GM08714 (cell line): ENCODE data around the gene CLEC18A.

Experiments used
- H3K4me3 ChIP-seq: fragments of 200-500 bp; sonication (Bioruptor generic); 2 replicates; pipeline ENCODE4 v1.5.1; 2014; ENCODE audit warnings: mild to moderate bottlenecking, low read length, inconsistent platforms
- ZNF274 ChIP-seq: IDR thresholded peaks from 2 replicates; pipeline ENCODE4 v1.6.1; 2012; ENCODE audit warnings: mild to moderate bottlenecking, low read depth, low read length

The CLEC18A gene

DNA sequence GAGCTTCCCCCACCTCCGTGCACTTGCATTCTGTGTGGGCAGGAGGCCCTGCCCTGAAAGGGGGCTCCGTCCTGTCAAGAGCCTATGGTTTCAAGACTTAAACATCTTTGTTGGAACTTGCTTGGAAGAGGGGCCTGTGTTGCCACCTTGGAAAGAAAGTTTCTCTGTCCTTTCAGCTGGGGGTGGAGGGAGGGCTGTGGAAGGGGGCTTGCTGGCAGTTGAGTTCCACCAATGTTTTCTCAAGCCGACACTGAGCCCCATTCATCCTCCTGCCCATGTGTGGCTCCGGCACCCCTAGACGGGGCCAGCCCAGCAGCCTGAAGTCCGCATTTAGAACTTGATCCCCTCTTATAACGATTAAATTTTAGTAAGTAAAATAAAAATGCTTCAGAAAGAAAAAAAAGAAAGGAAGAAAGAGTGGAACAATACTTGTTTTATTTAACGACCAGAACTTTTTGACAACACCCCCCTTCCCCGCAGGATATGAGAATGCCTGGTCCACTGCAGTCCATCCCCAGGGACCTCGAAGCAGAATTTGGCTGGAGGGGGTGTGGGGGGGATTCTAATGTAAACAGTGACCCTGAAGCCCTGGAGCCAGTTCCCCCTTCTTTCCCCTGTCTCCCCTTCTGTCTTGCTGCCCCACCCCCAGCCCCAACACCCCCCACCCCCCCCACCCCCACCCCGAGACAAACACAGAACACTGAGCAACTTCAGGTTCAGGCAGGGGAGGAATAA lies 26.9 kb upstream of the CLEC18A start:
- TF ChIP-seq ZNF274: no peak
- no peak overlapping the region for H3K4me3 ChIP-seq

DNA sequence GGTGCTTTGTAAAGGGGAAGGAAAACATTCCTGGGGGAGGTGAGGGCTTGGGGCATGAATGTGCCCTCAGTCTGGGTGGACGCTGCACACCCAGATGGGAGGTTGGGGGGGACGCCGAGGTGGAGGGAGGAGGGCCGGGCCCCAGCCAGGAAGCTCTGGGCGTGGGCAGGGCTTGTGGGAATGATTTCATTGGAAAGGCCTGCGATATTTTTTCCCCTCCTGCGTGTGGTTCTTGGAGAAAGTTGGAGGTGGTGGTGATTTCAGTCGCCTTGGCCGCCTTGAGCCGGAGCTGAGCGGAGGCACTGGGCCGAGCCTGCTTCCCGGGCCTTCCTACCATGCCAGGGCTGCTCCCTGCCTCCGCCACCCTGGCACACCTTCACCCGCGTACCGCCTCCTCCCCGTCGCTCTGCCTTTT lies 26.4 kb upstream of the CLEC18A start:
- no peak overlapping the region for H3K4me3 ChIP-seq
- no peak for TF ChIP-seq ZNF274

DNA sequence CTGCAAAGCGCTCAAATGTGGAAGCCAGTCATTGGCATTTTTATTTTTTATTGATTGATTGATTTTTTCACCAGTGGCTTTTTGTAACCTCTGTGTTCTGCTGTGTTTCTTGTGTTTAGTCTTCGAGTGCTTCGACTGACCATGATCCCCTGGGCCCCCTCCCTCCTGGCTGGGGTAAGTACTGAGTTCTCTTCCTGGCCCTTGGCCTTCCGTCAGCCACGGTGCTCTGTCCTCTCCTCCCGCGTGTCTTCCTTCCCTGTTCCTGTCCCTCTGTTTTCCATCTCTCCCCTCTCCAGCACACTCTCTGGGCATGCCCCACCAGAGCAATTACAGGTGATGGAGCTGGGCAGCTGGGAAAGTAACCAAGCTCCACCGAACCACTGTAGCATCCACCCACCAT lies 25.8 kb upstream of the CLEC18A start:
- no peak for TF ChIP-seq ZNF274
- no peak overlapping the region for H3K4me3 ChIP-seq

DNA sequence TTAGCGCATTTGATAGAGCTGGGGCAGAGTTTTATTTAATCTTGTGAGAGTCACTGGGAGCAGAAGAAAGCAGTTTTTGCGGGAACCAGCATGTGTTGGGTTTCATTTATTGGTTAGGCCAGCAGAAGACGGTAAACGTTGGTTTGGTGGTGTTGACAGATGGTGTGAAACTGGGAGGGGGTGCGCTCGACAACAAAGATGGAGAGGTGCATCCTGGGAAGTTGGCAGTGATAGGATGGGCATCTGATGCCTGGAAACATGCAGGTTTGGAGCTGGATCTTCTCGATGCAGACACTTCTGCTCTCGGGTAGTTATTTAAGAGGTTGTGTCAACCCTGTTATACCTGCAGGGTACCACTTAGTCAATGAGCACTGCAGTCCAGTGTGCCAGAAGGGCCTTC lies 24.9 kb upstream of the CLEC18A start:
- no peak overlapping the region for H3K4me3 ChIP-seq
- TF ChIP-seq ZNF274: no peak

DNA sequence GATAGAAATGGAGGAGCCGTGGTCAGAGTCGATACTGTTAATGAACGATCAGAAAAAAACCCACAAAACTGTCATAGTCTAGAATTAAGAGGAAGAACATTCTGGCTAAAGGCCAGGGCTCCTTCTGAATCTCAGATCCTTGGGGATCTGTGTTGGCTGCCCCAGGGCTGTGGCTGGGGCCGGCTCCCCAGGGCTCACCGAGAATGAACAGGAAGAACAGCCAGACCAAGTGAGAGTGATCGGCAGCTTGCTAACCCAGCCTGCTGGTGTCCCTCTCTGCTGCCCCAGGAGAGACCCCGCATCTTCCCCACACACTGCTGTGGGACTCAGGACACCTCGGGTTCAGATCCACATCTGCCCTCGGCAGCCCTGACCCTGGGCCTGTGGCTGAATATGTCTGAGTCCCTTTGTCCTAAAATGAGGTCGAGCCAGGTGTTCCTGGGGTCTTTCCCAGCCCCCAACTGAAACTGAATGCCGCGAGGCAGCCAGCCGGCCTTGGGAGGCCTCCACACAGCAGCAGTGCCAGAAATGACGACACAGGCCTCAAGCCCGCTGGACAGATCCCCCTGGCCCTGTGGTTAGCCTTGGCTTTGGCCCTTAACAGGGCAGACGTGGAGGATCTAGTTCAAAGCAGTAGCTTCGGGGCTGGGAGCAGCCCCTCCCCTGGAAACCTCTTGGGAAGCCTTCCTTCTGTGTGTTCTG lies 23.9 kb upstream of the CLEC18A start:
- TF ChIP-seq ZNF274: no peak
- no peak overlapping the region for H3K4me3 ChIP-seq

DNA sequence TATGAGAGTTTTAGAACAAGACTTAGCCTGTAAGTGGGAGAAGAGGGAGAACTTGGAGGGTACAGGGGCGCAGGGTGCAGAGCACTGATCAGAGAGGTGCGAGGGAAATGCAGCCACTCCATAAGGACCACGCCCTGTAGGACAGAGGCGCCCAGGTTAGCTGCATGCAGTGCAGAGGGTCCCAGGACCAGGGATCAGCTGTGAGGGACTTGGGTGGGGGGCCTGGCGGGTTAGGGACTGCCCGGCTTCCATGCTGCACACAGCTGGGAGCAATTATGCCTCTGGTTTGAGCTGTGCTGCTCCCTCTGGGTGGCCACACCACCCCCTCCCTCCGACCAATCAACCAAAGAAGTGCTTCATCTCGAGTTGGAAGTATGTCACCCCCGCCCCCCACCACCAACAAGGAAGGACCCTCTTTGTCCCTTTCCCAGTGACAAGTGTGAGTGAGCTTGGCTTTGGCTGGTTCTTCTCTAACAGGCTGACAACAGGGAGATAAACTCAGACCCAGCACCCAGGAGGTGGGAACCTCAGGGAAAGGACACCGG lies 22.2 kb upstream of the CLEC18A start:
- no peak overlapping the region for H3K4me3 ChIP-seq
- no peak for TF ChIP-seq ZNF274

DNA sequence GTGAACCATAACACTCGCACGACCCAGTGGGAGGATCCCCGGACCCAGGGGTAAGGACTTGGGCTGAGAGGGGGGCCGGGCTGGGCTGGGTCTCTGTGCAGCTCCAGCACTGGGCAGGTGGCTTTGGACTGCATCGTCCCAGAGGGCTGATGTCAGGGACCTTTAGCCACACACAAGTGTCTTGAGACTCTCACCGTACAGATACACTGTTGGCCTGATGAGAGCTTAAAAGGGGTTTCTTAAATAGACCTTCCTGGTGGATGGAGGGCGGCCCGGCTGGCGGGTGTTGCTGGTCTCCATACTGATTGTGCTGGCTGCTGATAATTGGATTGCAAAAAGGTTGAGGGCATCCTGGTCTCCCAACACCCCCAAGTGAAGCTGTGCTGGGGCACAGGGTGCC lies 21.7 kb upstream of the CLEC18A start:
- TF ChIP-seq ZNF274: no peak

DNA sequence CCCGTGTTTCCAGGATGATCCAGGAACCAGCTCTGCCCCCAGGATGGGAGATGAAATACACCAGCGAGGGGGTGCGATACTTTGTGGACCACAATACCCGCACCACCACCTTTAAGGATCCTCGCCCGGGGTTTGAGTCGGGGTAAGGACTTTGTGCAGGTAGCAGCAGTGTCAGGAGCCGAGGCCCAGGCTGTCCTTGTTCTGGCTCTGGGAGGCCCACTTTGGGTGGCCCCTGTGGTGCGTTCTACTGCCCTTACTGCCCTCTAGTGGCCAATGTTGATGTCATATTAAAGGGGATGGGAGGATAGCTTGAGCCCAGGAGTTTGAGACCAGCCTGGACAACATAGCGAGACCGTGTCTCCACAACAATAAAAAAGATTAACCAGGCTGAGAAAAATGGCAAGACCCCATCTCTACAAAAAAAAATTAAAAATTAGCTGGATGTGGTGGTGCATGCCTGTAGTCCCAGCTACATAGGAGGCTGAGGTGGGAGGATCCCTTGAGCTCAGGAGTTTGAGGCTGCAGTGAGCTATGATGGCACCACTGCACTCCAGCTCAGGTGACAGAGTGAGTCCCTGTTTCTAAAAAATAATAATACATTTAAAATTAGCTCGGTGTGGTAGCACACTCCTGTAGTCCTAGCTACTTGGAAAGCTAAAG lies 20.9 kb upstream of the CLEC18A start:
- no peak overlapping the region for H3K4me3 ChIP-seq
- TF ChIP-seq ZNF274: no peak

More for the DNA sequence above, 21.7 kb upstream of the CLEC18A start:
- H3K4me3 ChIP-seq: no peak overlapping the region

DNA sequence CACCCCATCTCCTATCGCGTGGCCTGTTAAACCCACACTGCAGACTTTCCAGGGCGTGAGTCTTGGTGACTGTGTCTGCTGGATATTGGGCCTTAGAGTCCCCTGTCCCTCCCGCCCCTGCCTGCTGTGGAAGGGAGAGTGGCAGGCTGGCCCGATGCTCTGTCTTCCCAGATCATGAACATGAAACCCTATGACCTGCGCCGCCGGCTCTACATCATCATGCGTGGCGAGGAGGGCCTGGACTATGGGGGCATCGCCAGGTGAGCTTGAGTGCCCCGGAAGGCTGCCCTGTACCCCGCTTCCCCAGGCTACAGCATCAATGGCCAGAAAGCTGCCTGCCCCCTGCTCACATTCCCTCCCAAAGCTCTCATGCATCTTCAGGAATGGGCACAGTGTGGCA lies 19.5 kb upstream of the CLEC18A start:
- H3K4me3 ChIP-seq: no peak overlapping the region
- no peak for TF ChIP-seq ZNF274

DNA sequence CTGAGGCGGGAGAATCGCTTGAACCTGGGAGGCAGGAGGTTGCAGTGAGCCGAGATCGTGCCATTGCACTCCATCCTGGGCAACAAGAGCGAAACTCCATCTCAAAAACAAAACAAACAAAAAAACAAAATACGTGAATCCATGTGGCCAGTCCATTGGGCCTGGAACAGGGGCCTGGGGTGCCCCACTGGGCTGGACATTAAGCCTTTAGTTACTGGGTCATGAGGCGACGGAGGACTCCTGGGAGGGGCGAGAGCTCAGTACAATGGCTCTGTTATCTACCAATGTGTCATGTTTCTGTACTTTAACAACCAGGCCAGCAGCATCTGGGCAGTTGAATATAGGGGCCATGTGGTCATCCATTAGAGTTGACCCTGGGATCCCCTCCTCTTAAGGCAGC lies 18.9 kb upstream of the CLEC18A start:
- TF ChIP-seq ZNF274: no peak
- no peak overlapping the region for H3K4me3 ChIP-seq

DNA sequence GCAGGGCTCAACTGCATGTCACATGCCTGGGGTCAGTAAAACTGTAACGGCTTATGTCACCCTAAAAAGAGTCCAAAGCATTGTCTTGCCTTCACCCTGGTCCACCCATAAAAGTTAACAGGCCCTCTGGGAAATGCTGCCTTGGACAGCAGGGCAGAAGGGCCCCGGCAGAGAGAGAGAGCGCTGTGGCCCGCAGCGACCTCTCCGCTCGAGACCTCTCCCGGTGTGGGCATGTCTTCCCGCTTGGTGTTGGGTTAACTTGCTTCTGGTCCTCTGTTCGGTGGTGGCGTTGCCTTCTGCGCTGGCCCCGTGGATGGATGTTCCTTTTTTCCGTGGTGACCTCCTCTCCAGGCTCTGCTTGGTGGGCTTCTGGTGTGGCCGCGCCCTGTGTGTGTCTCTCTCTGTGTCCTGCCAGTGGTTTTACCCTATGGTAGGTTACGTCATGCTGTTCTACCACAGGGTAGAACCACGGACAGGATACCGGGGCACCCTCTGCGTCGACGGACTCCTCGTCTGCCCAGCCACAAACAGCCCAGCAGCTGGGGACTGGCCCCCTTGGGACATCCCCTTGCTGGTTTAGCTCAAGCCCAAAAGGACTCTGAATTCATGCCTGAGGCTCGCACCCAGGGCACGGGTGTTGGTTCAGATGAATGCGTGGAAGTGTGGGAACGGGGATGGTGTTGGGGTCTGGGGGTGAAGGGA lies 18.3 kb upstream of the CLEC18A start:
- H3K4me3 ChIP-seq: no peak overlapping the region
- no peak for TF ChIP-seq ZNF274

DNA sequence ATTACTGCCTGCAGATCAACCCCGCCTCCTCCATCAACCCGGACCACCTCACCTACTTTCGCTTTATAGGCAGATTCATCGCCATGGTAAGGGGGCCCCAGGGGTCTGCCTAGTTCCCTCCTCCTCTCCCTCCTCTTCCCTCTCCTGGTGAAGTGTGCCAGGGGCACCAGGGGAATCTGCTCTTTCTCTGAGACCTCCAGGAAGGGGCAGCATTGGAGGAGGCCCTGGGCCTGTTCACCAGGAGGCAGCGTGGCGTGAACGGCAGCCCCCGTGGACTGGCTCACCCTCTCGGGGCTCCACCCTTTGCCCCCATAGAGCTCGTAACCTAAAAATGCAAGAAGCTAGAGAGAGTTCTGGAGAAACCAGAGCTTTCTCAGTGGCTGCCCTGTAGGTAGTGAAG lies 17.1 kb upstream of the CLEC18A start:
- no peak for TF ChIP-seq ZNF274
- H3K4me3 ChIP-seq: no peak overlapping the region

DNA sequence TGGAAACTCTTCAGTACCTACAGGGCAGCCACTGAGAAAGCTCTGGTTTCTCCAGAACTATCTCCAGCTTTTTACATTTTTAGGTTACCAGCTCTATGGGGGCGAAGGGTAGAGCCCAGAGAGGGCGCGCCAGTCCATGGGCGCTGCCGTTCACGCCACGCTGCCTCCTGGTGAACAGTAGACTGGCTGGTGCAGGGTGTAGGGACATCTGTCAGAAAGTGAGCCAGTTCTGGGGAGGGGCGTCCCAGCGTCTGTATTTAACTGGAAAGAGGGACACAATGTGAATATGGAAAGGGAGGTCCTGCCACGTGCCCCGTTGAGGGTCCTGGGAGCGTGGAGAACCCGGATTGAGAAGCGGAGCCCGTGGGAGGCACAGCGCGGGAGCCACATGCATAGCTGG lies 16.4 kb upstream of the CLEC18A start:
- TF ChIP-seq ZNF274: no peak
- H3K4me3 ChIP-seq: no peak overlapping the region

DNA sequence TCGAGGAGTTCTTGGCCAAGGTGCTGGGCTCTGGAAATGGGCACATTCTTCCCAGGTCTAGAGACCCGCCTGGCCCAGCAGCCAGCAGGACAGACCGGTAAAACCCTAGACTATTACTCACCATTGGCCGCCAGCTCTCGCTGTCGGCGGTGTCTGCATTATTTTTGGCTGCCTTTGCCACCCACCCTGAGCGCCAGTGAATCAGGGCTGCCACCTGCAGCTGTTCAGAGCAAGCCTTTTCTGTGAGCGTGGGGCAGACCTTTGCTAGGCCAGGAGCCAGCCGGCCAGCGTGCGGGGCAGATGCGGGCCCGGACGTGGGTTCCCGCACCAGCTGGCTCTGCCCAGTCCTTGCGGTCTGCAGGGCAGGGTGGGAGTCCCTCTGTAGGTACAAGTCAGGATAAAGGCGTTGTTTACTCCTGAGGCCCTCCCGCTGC lies 15.8 kb upstream of the CLEC18A start:
- no peak overlapping the region for H3K4me3 ChIP-seq
- no peak for TF ChIP-seq ZNF274
